AG04450 (cell line): ENCODE data around the gene DDX18. TPM values are rescaled to one million over a fixed set of nuclear protein-coding genes. Genes with fewer than 3 reads are reported as not detected.

ENCODE experiments used
- CTCF ChIA-PET: fragments of 300-600, 350-600 bp; formaldehyde crosslinking; extraction: SDS; loops from one replicate; lab custom pipeline; 2022; ENCODE audit warnings: antibody characterized with exemption, inconsistent platforms; lab: Charles Lee
- POLR2A ChIA-PET: fragments of 350-600 bp; formaldehyde crosslinking; extraction: SDS; loops from one replicate; lab custom pipeline; 2021; ENCODE audit warnings: antibody characterized with exemption, inconsistent platforms; lab: Yijun Ruan, JAX
- DNase-seq: peaks from one replicate; pipeline ENCODE4 v3.0.0-alpha.2; 2011; ENCODE audit warnings: low read depth, low spot score
- H3K27ac ChIP-seq: one replicate; pipeline ENCODE4 v1.5.1; 2012; ENCODE audit warnings: low read depth, low read length, control low read depth
- H3K27me3 ChIP-seq: one replicate; pipeline ENCODE4 v1.6.0; 2012; ENCODE audit warnings: low read length; ENCODE audit not compliant: control insufficient read depth, insufficient read depth
- H3K4me3 ChIP-seq: 2 replicates; pipeline ENCODE4 v1.5.1; 2011; ENCODE audit warnings: mild to moderate bottlenecking, low read depth, low read length, control low read depth
- H3K9me3 ChIP-seq: 2 replicates; pipeline ENCODE4 v1.5.1; 2012; ENCODE audit warnings: low read length; ENCODE audit not compliant: control insufficient read depth, insufficient read depth
- CTCF ChIP-seq: IDR thresholded peaks from 2 replicates; pipeline ENCODE4 v1.5.1; 2011; ENCODE audit warnings: low read depth, low read length, control low read depth, inconsistent platforms
- polyA plus RNA-seq: library from polyadenylated mRNA; depleted of rRNA; stranded (reverse); fragments of >200 nt; gene quantifications from 2 replicates; pipeline ENCODE4 v1.2.3, GENCODE V29; 2011

DDX18 gene
- polyA plus RNA-seq, 1 experiment = 53.5 TPM

GRCh38 chr2:117832332-117832731 is 17.8 kb downstream of the DDX18 start:
- ChIA-PET POLR2A (no interaction called here), CTCF (interaction anchor here (3.2 to 12.9 kb wide), 2 partner anchors 18 to 173 kb away, joined by 22 to 319 read pairs; partner anchors contain the start of gene DDX18)
- Histone ChIP-seq H3K27me3 (no peaks in the 10 kb centered on the region), H3K9me3 (no peaks in the 10 kb centered on the region), H3K4me3 (no peak overlapping the region), H3K27ac (no peak overlapping the region)
- no peak for TF ChIP-seq CTCF
- no peak for DNase-seq

GRCh38 chr2:117832905-117833613 is 18.6 kb downstream of the DDX18 start:
- no peak overlapping the region for H3K27ac ChIP-seq
- POLR2A ChIA-PET = no interaction called here
- CTCF ChIA-PET = interaction anchor here (3.2 to 12.9 kb wide), 2 partner anchors 19 to 172 kb away, joined by 22 to 319 read pairs; partner anchors contain the start of gene DDX18
- H3K4me3 ChIP-seq = no peak overlapping the region
- H3K27me3 ChIP-seq = no peaks in the 10 kb centered on the region
- no peaks in the 10 kb centered on the region for H3K9me3 ChIP-seq
- DNase-seq = no peak
- no peak for TF ChIP-seq CTCF

DNA sequence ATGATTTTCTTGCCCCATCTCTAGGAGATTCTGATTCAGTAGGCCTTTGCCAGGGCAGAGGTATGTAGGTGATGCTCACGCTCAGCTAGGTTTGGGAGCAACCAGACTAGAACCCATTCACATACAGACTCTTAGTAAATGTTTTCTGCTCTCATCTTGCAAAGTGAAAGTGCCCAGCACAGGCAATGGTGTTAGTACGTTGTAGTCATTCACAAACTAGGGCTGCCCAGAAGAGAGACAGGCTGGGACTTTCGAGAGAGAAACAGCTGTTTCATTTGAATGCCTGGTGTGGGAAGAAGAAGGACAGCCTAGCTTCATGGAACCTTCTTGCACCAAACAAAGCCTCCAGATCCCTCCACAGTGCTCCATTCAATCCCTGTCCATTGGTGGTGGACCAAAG is 19.4 kb downstream of the DDX18 start:
- ChIA-PET POLR2A (no interaction called here), CTCF (interaction anchor here (0.6 to 12.9 kb wide), 3 partner anchors 20 to 1845 kb away, joined by 3 to 319 read pairs (median 22); partner anchors contain the start of genes DDX18 and TMEM177)
- Histone ChIP-seq H3K4me3 (no peak overlapping the region), H3K9me3 (no peaks in the 10 kb centered on the region), H3K27me3 (no peaks in the 10 kb centered on the region), H3K27ac (no peak overlapping the region)
- no peak for TF ChIP-seq CTCF
- no peak for DNase-seq

GRCh38 chr2:117834992-117835391 is 20.5 kb downstream of the DDX18 start:
- DNase-seq = no peak
- Histone ChIP-seq H3K4me3 (no peak overlapping the region), H3K27ac (no peak overlapping the region), H3K27me3 (no peaks in the 10 kb centered on the region), H3K9me3 (no peaks in the 10 kb centered on the region)
- no peak for TF ChIP-seq CTCF
- ChIA-PET POLR2A (interaction anchor here (1.5 kb wide), 1 partner anchor 168 kb away, joined by 10 read pairs; no protein-coding TSS in a partner anchor), CTCF (interaction anchor here (0.6 to 12.9 kb wide), 8 partner anchors 14 to 179 kb away, joined by 3 to 319 read pairs (median 6); partner anchors contain the start of genes CCDC93 and DDX18)
